ENCODE data around the gene MXD1.

- no peak for TF ChIP-seq CTCF (conservative IDR thresholded peaks at IDR 0.05; ENCODE audit: low read depth, low read length)
- TF ChIP-seq RCOR1 (IDR thresholded peaks at IDR 0.05; ENCODE audit: insufficient replicate concordance, low read length) = no peak
- no peak for TF ChIP-seq POLR2A (IDR thresholded peaks at IDR 0.05; ENCODE audit: low read depth, low read length)
- no peak for TF ChIP-seq CEBPB (IDR thresholded peaks at IDR 0.05; ENCODE audit: low read depth, low read length)
- TF ChIP-seq RAD21 (IDR thresholded peaks at IDR 0.05; ENCODE audit: low read length) = no peak
- TF ChIP-seq USF2 (IDR thresholded peaks at IDR 0.05; ENCODE audit: low read depth, low read length) = no peak
- no peak for TF ChIP-seq CHD1 (IDR thresholded peaks at IDR 0.05; ENCODE audit: low read depth, low read length)
- no peak for TF ChIP-seq FOS (IDR thresholded peaks at IDR 0.05; ENCODE audit: low read depth, low read length)
- TF ChIP-seq RFX5 (IDR thresholded peaks at IDR 0.05; ENCODE audit: low read depth, low read length) = no peak
- no peak for TF ChIP-seq MAFK (IDR thresholded peaks at IDR 0.05; ENCODE audit: low read depth, low read length)
- no peak for TF ChIP-seq SMC3 (IDR thresholded peaks at IDR 0.05; ENCODE audit: low read depth, low read length)
- TF ChIP-seq, protein P1, sequence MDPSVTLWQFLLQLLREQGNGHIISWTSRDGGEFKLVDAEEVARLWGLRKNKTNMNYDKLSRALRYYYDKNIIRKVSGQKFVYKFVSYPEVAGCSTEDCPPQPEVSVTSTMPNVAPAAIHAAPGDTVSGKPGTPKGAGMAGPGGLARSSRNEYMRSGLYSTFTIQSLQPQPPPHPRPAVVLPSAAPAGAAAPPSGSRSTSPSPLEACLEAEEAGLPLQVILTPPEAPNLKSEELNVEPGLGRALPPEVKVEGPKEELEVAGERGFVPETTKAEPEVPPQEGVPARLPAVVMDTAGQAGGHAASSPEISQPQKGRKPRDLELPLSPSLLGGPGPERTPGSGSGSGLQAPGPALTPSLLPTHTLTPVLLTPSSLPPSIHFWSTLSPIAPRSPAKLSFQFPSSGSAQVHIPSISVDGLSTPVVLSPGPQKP (IDR thresholded peaks at IDR 0.05; ENCODE audit: borderline replicate concordance, low read depth, low read length) = no peak
- TF ChIP-seq NFE2L2 (IDR thresholded peaks at IDR 0.05; ENCODE audit: low read depth, low read length) = no peak
- no peak for TF ChIP-seq MAZ (IDR thresholded peaks at IDR 0.05; ENCODE audit: borderline replicate concordance, low read depth, low read length)
These were observed 74.1 kb downstream of the MXD1 start for GRCh38 chr2:69989009-69989408.
